ENCODE measurements around the gene ZCCHC2. TPM values are rescaled to one million over a fixed set of nuclear protein-coding genes. Genes with fewer than 3 reads are reported as not detected.

Gene ZCCHC2
- total and polyA plus RNA-seq, 2 donors (not counting 3 experiments of a cell fraction or from before 2014, with no cell fraction given): 16.2 to 27.2 TPM

DNA sequence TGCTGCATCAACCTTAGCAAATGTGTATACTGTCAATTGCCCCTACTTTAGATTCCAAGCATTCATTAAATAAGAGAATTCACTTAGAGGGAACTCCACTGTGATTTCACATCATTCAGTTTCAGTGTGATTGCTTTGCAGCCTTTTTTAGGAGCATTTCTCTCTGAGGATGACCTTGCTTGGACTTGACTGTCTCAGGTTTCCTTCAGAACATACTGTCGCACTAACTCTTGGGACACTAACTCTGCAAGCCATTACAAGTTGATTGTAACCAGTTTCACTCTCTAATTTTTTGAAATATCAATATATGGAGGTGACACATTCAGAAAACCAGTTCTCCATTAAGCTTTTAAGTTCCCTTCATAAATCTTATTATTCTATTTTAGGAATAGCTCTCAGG, 6.6 kb upstream of the ZCCHC2 start:
- TF ChIP-seq GATA2 (IDR thresholded peaks at IDR 0.05; ENCODE audit: insufficient read depth, insufficient read length, low read depth, low read length) (no peak), POLR2AphosphoS5 (IDR thresholded peaks at IDR 0.05; ENCODE audit: insufficient read depth, low read depth, low read length) (no peak), EZH2 (IDR thresholded peaks at IDR 0.05; ENCODE audit: borderline replicate concordance, low read depth, low read length, severe bottlenecking) (no peak), FOS (IDR thresholded peaks at IDR 0.05; ENCODE audit: borderline replicate concordance, insufficient read depth, low read length) (no peak), JUN (IDR thresholded peaks at IDR 0.05; ENCODE audit: borderline replicate concordance, insufficient read depth, insufficient read length, low read depth) (no peak), POLR2A (IDR thresholded peaks at IDR 0.05; ENCODE audit: low read depth, low read length) (no peak), CTCF (IDR thresholded peaks at IDR 0.05; ENCODE audit: extremely low read depth in 1 of 2, insufficient read depth in 1 of 2, low read depth in 1 of 2, low read length in 2 of 2) (no peak)
- TF ChIP-seq, protein P1, sequence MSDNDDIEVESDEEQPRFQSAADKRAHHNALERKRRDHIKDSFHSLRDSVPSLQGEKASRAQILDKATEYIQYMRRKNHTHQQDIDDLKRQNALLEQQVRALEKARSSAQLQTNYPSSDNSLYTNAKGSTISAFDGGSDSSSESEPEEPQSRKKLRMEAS (IDR thresholded peaks at IDR 0.05; ENCODE audit: insufficient read depth, insufficient read length): no peak
- Histone ChIP-seq H3K9ac (replicated peaks; ENCODE audit: extremely low read depth, insufficient read depth, low read length) (no peak overlapping the region), H3K36me3 (ENCODE audit: control insufficient read depth in 2 of 2, extremely low read depth in 1 of 2, insufficient read depth in 2 of 2, low read length in 2 of 2) (no peaks in the 10 kb centered on the region), H3K9me3 (replicated peaks; ENCODE audit: control insufficient read depth, insufficient read depth, low read length) (no peaks in the 10 kb centered on the region), H4K20me1 (replicated peaks; ENCODE audit: control insufficient read depth, extremely low read depth, insufficient read depth, low read length) (no peaks in the 10 kb centered on the region), H3K79me2 (ENCODE audit: control insufficient read depth, insufficient read depth, low read length) (no peaks in the 10 kb centered on the region), H3K4me1 (ENCODE audit: control insufficient read depth, extremely low read depth, insufficient read depth, low read length) (no peaks in the 10 kb centered on the region), H3K27me3 (ENCODE audit: control insufficient read depth in 2 of 2, insufficient read depth in 2 of 2, low read length in 2 of 2) (no peaks in the 10 kb centered on the region), H3K9me1 (replicated peaks; ENCODE audit: control insufficient read depth, extremely low read depth, insufficient read depth, low read length) (no peaks in the 10 kb centered on the region), H3K4me3 (replicated peaks in 1 of 3; ENCODE audit: insufficient read depth in 1 of 3, low read depth in 1 of 3, low read length in 3 of 3) (no peak overlapping the region), H2AFZ (ENCODE audit: low read depth, low read length) (no peak overlapping the region), H3K27ac (ENCODE audit: insufficient read depth, low read depth, low read length) (no peak overlapping the region), H3K4me2 (ENCODE audit: insufficient read depth, low read length) (no peak overlapping the region)
- ChIA-PET POLR2A (no interaction called here), CTCF (interaction anchor here (1.2 kb wide), 1 partner anchor 90 kb away, joined by 4 read pairs; no protein-coding TSS in a partner anchor)
- intact Hi-C loops (cut with micrococcal nuclease) (no loop called here), dilution Hi-C loops (cut with MboI; ENCODE audit: extremely low pct_ligation_motif_present, low sequenced_read_pairs) (no loop called here)
- BruUV-seq (replicated peaks): no TSS peak
- FAIRE-seq (no peak), DNase-seq (ENCODE audit: low read depth, low spot score) (no peak)

All from endothelial cell of umbilical vein (primary cell).